Activated gamma-delta T cell treated with anti-CD3 and anti-CD28 coated beads, Interleukin-2, amount 50 U/mL, for 16 hours (primary cell): Measurements from ENCODE around the gene TCOF1.

ENCODE experiments used
- DNase-seq: peaks from one replicate; pipeline ENCODE4 v3.0.0-alpha.2; 2020; ENCODE audit warnings: low read depth

Gene TCOF1

GRCh38 chr5:150428978-150429377 is 71.5 kb downstream of the TCOF1 start:
- DNase-seq: no peak

- DNase-seq: no peak
Measured at GRCh38 chr5:150429410-150429873, 71.9 kb downstream of the TCOF1 start.

DNA sequence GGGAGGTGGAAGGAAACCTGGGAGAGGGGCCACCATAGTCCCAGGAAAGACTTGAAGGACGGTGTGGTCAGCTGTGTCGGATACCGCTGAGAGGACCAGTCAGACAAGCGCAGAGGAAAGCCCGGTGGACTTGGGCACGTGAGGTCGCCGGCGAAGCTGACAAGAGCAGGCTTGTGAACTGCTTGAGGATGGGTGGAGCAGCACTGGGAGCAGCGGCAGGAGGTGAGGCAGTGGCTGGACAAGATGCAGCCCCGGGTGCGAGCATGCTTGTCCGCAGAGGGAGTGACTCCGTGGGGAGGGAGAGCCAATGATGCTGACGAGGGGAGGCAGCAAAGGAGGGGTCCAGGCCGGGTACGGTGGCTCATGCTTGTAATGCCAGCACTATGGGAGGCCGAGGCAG is 73.6 kb downstream of the TCOF1 start:
- DNase-seq: no peak

DNA sequence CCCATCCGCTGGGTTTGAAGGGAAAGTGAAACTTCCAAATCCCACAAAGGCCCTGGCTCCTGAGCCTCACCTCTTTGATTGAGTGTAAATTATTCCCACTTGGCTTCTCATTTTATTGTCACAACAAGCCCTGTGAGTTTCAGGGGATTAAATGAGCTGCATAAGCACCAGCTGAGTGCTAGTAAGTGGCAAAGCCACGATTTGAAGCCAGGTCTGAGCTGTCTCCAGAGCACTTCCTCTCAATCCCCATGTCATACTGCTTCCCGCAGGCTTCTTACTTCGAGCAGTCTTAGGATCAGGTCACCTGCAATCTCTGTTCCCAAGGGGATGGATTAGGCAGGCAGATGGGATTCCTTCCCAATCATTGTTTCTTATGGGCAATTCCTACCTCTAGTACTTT is 74.1 kb downstream of the TCOF1 start:
- no peak for DNase-seq

GRCh38 chr5:150434464-150434863 is 77.0 kb downstream of the TCOF1 start:
- no peak for DNase-seq

DNA sequence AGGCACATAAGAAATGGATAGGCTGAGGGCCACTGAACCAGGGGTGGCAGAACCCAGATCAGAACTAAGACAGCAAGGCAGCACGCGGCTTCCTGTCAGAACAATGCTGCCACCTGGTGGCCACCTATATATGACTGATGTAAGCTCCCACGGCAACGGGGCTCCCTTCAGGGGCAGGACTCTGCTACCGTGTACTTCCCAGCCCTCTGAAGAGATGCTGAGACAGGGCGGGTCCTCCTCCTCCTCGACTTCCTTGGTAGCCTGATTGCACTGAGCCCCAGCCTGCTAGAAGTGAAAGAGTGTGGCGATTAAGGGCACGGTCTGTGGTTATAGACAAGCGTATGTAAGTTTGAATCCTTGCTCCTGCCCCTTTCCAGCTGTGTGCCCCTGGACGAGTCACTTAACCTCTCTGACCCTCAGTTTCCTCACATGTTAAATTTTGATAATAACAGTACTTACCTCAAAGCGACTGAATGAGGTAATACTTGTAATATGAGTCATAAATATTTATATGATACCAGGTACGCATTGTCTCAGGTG is 78.7 kb downstream of the TCOF1 start:
- peak; percentile 89 for DNase-seq

GRCh38 chr5:150438873-150439546 is 81.5 kb downstream of the TCOF1 start:
- no peak for DNase-seq

- DNase-seq: no peak
Measured at GRCh38 chr5:150440948-150441812, 83.7 kb downstream of the TCOF1 start.

- DNase-seq: no peak
Measured at GRCh38 chr5:150441813-150442698, 84.6 kb downstream of the TCOF1 start.

DNA sequence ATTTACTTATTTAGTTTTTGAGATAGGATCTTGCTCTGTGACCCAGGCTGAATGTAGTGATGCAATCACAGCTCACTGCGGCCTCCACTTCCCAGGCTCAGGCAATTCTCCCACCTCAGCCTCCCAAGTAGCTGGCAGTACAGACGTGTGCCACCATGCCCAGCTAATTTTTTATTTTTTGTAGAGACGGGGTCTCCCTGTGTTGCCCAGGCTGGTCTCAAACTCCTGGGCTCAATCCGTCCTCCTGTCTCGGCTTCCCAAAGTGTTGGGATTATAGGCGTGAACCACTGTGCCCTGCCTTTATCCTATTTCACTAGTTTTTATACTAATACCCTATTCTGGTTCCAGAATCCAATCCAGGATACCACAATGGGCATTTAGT is 85.2 kb downstream of the TCOF1 start:
- DNase-seq: no peak

DNA sequence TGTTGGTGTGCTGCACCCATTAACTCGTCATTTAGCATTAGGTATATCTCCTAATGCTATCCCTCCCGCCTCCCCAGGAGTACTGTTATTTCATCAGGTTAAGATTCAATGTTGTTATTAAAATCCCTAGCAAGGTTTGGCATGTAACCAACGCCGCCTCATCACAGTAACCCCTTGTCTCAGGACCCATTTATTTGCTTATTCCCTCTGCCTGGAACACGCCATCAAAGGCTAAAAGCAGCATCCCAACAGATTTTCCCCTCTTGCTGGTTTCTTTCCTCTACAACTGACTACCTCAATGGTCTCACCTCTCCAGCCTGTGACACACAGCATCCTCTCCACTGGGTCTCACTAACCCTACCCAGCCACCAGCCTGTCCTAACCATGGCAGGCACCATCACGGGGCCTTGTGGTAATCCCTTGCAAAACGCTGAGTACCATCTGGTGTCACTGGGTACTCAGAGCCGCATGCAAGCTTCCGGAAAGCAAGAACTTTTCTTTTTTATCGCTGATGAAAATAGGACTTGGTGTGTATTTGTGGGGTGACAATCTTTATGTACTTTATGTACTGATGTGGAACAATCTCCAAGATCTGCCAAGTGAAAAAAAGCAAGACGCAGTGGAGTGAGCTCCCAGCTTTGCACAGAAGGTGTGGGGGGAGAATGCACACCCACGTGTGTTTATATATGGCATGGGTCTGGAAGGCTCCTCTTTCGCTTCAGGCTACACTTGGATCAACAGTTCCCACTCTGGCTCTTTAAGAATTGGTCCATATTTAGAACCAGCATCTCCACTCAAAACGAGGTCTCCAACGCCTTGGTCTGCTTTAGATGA is 86.0 kb downstream of the TCOF1 start:
- DNase-seq: no peak

DNA sequence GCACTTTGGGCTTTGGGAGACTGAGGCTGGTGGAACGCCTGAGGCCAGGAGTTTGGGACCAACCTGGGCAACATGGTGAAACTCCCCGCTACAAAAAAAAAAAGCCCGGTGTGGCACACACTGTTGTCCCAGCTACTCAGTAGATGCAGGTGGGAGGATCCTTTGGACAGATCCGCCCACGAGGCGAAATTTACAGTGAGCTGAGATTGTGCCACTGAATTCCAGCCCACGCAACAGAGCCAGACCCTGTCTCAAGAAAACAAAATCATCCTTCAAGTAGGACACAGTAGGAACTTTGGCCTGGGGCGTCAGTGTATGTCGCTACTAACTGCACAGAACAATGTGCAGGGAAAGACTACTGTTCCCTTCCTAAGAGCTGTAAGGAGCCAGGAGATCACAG is 87.3 kb downstream of the TCOF1 start:
- DNase-seq: no peak

DNA sequence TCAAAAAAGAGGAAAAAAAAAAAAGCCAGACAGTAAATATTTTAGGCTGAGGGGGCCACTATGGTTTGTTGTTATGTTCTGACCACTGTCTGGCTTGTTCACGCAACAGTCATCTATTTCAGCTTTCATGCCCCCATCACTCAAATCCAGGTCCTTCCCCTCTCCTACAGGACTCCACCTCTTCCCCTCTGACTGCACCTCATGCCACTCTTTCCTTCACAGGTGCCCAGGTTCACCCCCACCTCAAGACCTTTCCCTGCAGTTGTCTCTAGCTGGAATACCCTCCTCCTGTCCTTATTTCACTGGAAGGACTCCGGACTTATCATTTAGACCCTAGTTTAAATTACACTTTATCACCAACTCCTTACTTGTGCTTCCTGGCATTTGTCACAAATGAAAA is 88.6 kb downstream of the TCOF1 start:
- DNase-seq: no peak

DNA sequence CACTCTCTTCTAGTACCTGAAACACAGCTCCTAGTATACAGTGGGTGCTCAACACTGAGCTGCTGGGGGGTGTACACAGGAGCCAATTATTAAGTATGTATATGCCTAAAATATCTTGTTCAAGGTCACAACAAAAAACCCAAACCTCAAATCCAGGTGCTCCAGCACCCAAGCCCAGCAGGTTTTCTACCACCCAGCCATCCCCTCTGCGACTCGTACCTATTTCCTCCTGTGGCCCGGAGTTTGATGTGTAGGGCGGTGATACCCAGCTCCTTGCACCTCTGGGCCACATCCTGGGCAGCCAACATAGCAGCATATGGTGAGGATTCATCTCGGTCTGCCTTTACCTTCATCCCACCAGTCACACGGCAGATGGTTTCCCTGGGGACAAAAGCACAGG is 89.1 kb downstream of the TCOF1 start:
- no peak for DNase-seq

DNA sequence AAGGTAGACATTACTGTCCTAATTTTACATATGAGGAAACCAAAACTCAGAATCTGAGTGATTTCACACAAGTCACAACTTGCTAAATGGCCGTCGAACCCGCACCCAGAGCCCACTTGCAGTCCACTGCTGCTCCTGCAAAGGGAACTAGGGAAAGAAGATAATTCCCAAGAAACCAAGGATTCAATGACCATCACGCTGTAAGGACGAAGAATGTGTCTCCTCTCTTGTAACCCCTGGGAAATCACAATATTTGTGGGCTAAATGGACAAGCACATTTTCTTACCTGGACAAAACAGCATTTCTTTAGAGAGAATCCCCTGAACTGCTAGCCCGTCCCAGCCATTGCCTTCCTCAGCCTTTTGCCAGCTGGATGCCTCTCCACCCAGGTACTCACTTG is 89.7 kb downstream of the TCOF1 start:
- DNase-seq: no peak

DNA sequence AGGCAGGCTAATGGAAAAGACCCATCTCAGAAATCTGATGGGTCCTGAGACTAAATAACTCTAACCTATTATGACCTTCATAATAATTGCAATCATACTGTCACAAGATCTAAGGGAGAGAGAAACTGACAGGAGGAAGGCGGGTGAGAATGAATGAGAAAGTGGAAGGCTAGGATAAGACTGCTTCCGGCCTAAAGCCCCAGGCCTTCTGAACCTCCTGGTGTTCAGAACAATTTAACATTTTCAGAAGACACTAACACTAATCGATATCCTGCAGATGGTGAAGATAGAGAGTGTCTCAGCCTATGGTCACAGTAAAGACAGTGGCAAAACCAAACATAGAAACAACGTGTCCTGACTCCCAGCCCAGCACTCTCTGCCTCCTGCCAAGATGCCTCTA is 90.8 kb downstream of the TCOF1 start:
- DNase-seq: no peak

DNA sequence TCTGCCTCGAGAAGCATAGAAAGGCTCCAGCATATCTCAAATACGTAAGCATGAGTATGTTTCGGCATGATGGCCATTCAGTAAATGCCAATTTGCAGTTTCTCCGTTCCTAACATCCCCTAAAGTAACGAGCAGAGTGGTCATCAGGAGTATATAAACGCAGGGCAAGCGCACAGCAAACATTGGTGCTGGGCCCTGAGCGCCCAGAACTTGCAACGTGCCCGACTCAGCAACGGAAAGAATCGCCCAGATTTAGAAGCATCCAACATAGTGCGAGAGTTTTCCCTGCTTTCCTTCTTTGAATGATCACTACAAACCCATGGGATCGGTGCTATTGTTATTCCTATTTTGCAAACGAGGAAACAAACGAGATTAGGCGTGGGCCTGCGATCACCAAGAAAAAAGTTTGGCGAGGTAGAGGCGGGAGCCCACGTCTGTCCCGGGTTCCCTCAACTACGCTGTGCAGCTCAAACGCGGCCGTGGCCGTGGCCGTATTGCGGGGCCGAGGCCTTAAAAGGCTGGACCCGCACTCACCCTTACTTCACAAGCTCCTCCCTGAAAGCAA is 91.5 kb downstream of the TCOF1 start:
- DNase-seq: no peak
